GM18909 (cell line): ENCODE data around the gene FMOD.
"Not testable (repeated sequence)": the region's sequence is repeated elsewhere in the genome, so short reads cannot be mapped to it uniquely, and the experiment has no call there.

Experiments used
- ATAC-seq: cut with Tn5 transposase; IDR thresholded peaks from one replicate; pipeline ENCODE4 v1.9.1; 2021; ENCODE audit warnings: mild to moderate bottlenecking; ENCODE audit not compliant: unreplicated experiment, poor library complexity

The FMOD gene

DNA sequence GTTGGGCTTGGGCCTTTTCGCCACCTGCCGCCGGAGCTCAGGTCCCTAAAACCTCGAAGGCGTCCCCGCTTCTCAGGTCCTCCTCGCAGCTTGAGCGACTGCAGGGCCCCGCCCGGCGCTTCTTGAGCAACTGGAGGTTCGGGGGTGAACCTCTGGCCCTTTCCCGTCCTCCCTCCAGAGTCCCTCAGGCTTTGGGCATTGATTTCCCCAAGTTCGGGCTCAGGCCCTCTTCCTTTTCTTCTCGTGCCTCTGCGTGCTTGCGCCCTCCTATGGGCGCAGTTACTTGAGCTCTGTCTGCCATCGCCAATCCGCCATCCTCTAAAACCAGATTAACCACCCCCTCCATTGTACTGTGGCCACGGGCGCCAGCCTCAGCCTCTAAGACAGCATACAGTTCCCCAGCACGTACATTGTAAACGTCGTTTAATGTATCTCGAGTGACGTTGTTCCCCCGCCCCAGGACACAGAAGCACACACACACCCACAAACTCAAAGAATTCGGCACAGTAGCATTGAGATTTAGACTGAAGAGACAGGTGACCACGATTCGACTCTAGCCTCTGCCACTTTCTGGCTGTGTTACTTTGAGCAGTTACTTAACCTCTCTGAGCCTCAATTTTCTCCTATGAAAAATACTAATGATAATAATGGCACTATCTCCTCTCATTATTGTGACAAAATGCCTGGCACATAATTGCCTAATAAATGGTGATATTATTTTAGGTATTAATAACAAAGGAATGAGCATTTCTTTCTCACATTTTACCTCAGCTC is 23.1 kb downstream of the FMOD start:
- peak; percentile 31 for ATAC-seq

DNA sequence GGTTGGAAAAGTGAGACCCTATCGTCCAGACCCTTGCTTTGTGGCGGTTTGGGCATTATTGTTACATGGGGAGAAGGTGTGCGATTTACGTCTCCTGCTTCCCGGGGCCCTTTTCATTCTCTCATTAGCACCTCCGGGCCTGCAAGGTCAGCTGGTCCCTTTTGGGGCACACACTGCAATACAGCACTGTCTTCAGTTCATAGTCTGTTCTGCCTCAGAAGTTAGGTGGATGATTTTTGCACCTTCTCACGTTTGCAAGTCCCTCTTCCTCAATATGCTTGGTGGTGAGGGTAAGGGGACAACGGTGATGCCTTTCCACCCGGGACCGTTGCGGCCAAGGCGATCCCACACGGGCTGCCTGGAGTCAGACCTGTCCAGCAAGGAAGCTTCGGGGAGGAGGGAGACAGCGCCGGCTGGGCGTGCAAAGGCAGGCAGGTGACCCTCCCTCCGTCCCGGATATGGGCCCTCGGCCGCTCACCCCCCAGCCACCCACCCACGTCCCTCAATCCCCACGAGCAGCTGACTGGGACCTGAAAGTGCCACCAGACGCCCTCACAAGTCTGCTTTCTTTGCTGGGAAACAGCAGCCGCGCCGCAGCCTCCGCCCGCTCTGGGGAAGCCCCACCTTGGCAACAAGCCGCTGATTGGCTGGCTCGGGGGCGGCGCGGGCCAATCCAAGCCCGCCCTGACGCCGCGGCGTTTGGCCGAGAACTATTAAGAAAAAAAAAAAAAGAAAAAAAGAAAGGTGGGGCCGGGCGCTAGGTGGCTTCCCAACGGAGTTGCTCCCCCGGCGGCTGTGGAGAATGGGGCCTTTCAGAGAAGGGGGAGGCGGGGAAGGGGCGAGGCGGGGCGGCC is 23.9 kb downstream of the FMOD start:
- peak; percentile 75 for ATAC-seq

DNA sequence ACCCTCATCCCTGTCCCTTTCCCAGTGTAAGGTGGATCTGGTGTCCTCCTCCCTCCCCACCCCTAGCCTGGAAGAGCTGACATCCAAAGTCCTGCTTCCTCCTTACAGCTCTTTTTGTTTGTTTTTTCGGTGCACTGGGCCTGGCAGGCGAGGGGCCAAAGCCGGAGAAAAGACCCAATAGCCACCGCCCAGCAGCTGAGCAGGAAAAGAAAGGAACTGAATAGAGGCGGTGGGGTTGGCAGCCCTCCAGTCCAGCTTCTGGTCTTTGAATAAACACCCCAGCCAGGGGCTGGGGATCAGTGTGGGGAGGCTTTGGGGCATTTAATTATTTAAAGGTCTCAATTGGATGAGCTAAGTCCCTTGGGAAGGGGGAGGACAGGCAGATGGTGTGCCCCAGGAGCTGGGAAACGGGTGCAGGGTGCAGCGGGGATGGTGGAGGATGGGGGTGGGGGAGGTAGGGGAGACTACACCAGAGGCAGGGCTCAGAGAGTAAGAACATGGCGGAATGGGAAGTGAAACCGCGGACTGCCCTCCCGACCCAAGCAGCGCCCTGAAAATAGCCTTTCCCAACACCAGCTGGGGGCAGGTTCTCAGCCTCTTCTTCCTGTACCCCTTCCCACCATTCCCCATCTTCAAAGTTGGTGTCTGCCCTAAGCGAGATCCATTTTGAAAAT is 25.4 kb downstream of the FMOD start:
- no peak for ATAC-seq

DNA sequence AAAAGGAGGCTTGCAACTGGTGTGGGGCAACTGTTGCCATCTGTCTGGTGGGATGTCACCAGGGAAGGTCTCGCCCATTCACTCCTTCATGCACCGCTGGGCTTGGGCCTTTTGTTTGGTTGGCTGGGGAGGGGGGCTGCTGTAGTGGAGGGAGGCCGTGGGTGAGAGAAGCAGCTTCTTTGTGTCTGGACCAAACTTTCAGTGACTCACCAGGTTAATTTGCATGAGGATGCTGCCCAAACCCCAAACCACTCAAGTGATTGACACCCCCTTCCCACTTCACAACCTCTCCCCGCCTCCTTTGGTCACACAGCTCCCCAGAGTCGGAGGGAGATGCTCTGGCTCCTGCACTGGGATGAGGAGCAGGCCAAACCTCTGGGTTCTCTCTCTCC is 25.9 kb downstream of the FMOD start:
- peak; percentile 42 for ATAC-seq

DNA sequence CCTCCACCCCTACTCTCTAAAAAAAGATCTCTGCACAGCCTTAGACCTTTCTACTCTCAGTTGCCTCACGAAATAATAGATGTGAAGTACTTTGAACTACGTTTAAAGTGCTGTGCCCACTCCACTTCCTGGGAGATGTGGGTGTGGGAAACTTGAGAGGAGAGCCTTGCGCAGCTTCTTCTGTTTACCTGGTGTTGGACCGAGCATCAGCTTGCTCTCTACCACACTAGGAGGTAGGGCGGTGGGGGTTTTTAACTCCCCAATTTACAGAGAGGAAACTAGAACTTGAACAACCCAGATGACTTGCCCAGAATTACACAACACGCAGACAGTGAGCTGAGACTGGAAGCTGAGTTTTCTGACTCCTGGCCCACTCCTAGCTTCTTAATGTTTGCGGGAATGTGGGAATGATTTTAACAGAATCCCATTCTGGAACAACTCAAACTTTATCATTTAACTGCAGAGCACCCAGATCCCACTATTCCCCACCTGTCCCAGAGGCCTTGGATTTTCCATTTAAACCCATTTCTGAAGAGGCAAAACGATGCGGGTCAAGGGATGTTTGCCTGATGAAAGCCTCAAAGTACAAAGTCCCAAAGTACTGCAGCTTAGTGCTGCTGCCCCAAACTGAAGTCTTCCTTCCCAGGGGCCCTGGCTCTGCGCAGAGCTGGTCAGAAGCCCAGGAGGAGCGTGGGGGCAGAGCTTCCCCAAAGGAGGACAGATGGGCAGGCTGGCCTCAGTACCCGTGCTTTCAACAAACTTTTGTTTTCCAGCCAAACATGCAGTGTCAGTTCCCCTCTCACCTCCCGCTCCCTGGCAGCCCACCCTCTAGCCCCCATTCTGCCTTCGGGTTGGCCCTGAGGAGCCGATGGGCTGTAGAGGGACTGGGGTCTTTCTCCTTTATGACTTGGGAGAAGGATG is 26.6 kb downstream of the FMOD start:
- no peak for ATAC-seq

DNA sequence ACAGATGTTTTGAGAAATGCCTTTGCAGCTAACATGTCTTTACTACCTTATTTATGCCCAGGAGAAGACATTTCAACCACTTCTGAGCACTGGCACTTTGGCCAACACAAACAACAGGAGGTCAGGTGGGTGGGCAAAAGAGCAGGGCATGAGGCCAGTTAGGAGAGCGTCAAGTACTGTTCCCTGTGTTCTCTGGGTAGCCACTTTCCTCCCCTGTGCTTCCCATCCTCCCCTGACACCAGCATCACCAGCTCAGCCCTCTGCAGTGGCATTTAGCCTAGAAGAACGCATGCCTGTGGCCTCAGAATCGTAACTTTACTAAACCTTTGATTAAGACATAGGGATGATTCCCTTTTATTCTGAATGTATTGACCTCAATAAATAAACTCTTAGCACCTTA is 27.3 kb downstream of the FMOD start:
- ATAC-seq: no peak

DNA sequence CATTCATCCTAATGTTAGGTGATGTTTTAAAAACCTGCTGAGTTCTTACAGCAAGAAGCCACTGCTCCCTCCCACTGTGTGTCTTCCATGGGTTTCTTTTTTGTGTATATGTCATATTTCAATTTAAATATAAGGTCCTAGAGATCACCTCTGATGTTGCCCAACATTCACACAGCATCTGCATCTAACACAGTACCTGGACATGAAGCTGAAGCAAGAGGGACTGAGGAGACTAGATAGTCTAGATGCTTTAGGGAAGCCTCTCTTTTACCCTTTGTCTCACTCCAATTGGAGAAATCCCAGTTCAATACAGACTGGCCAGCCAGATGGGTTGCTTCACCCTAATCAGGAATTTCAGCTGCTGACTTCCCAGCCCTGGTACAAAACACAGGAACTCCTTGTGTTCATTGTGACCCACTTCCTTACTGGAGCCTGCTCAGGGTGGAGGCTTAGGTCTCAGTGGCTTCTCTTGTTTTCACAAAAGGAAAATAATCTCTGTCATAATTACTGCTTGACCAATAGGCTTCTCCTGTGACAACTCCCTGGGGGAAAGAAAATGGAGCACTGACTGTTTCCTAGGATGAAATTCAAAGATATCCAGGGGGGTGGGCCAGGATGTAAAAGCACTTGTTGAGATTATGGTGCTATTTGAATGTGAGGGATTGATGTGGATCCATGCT is 28.3 kb downstream of the FMOD start:
- no peak for ATAC-seq

DNA sequence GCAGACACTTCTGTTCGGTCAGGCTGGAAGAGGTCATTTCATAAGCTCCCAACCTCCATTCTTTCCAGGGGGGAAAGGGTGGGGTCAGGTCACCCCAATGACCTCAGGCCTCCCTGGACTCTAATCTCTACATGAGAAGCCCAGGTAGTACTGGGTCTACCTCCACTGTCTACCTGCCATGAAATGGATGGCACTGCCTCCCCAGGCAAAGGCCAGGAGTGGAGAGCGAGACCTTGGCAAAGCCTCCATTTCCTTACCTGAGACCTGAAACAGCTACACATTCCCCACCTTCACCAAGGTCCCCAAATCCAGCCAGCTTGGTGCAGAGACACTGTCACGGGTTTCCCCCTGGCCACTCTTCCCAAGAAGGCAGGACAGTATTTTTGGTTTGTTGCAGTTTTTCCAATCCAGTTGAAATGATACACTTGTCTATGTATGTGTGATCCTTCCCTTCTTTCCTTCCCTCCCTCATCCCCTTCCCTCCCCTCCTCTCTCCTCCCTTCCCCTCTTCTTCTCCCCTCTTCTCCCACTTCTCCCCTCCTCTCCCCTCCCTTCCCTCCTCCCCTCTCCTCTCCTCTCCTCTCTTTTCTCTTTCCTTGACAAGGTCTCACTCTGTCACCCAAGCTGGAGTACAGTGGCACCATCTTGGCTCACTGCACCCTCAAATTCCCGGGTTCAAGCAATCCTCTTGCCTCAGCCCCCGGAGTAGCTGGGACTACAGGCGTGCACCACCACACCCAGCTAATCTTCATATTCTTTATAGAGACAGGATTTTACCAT is 29.5 kb downstream of the FMOD start:
- no peak for ATAC-seq

DNA sequence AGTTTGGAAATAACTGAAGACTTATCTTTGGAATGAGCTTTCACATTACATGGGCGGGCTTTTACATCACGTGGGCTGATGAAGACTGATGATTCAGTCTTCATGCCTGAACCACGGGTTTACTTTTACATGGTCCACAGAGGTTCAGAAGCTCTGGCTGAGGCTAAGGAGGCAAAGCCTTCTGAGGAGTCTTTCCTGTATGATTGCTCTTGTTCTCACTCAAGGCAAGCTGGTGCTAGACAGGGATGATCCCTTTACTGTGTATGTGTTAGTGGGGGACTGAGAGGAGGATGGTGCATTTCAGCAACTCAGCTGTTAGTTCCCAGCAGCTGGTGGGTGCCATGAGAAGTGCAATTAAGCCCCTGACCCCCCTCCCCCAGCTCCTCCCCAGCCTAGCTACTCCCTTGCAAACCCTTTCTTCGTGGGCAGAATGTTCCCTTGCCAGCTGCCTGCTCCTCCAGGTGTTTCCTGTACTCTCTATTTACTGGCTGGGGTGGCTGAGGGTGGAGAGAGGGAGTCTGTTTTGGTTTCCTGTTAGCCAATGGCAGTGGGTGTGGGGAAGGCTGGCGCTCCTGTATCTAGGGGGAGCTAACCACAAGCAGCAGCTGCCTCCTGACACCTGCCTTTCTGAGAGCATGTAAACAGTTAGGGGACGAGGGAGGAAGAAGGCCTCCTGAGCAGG is 30.2 kb downstream of the FMOD start:
- peak; percentile 62 for ATAC-seq

DNA sequence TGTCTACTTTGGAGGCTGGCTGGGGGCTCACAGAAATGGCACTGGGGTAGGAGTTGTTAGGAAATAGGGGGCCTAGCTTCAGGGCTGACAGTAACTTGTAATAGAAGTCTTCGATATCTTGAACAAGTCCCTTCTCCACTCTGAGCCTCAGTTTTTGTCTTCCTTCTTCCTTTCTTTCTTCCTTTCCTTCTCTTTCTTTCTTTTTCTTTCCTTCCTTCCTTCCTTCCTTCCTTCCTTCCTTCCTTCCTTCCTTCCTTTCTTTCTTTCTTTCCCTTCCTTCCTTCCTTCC is 32.7 kb downstream of the FMOD start:
- no peak for ATAC-seq

DNA sequence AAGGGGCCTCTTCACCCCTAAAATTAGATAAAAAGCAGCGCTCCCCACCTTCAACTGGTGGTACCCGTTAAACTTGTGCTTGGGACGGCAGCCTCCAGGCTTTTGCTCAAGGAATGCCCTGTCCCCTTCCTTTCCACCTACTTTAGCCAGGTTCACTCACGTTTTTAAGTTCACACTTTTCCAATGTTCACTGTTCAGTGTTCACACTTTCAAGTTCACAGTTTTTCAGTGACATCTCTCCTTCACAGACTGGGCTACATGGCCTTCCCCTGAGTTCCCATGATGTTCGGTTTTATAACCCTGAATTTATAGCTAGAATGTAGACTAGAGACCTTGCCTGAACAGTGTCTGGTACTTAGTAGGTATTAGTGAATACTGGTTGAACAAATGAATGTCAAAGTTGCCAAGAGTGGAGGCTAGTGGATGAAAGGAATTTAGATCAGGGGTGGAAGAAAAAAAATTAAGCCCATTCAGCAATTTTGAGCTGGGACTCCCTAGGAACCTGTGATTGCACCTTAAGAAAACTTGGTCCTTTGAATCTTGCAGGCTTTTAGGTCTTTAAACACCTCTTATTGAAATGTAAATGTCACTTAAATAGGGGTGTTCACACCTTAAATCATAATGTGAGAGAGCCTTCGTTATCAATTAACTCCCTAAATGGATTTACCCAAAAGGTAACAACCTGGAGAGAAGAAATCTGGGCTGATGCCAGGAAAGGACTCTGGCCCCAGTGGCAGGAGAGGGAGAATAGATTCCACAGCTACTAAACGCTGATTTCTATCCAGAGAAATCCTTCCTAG is 33.3 kb downstream of the FMOD start:
- no peak for ATAC-seq

DNA sequence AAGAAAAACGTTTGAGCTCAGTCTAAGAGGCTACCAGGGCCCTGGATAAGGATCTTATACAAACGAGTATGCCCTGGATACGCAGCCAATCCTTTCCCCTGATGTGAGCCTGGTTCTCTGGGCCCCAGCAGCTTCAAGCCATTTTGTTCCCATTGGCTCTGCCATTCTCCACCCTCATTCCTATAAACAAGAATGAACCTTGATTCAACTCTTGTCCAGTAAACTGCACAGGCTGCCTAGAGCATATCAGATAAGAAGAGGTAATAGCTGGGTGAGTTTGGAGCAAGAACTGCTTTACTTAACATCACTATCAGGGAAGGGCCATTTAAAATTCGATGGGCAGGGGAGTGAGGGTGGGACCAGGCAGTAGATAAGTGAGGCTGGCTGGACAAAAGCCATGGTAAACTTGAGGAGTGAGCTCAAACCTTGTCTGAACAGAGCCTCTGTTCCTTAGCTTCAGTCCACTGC is 34.3 kb downstream of the FMOD start:
- no peak for ATAC-seq

DNA sequence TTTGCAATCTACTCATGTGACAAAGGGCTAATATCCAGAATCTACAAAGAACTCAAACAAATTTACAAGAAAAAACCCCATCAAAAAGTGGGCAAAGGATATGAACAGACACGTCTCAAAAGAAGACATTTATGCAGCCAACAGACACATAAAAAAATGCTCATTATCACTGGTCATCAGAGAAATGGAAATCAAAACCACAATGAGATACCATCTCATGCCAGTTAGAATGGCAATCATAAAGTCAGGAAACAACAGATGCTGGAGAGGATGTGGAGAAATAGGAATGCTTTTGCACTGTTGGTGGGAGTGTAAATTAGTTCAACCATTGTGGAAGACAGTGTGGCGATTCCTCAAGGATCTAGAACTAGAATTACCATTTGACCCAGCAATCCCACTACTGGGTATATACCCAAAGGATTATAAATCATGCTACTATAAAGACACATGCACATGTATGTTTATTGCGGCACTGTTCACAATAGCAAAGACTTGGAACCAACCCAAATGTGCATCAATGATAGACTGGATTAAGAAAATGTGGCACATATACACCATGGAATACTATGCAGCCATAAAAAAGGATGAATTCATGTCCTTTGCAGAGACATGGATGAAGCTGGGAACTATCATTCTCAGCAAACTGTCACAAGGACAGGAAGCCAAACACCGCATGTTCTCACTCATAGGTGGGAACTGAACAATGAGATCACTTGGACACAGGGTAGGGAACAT is 36.7 kb downstream of the FMOD start:
- ATAC-seq: not testable (repeated sequence)

DNA sequence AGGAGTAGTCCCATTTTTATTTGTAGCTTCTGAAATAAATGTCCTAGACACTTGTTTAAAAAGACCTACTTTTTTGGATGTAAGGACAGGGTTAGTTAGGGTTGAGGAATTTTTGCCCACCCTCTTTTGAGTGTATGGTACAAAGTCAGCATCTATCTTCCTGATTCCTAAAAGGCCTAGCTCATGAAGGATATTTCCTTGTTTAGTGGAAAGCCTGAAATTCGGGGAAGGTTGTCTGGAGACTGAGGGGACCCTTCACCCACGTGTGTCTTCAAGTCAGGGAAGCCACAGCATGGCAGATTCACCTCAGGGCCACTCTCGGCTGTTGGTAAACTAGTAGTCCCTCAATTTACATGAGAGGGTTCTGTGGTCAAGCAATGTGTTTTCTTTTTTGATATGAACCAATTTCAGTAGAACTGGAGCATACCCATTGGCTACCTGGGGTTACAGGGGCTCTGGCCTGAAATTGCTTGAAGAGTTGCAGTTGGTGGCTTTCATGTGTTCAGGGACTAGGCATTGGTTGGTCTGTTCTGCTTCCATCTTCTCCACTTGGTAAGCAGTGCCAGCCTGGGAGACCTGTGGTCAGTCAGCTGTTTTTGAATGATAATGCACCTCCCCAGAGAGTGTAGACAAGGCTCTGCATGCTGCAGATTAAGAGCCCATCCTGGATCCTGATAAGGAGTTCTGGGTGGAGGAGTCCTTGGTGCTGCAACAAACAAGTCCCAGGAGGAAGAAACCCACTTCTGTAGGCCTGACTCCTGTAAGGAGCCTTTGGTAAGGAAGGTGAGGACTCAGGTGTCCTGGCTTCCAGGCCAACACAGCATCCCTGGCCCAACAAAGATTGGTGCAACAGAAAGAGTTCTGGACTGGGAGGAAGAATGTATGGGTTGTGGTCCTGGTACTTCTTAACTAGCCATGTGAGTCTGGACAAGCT is 39.3 kb downstream of the FMOD start:
- ATAC-seq: peak; percentile 32

DNA sequence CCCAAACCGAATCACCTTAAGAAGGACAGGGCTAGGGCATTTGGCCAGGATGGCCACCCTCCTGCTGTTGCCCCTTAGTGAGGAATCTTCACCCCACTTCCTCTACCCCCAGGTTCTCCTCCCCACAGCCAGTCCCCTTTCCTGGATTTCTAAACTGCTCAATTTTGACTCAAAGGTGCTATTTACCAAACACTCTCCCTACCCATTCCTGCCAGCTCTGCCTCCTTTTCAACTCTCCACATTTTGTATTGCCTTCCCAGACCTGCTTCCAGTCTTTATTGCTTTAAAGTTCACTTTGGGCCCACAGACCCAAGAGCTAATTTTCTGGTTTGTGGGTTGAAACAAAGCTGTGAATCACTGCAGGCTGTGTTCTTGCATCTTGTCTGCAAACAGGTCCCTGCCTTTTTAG is 42.0 kb downstream of the FMOD start:
- ATAC-seq: no peak
